SK-N-SH treated with all-trans-retinoic acid at 6 μM for 48 hours (cell line): ENCODE data around the gene MYO9B.

Source experiments
- ATAC-seq: fragments of 200-7000 bp; cut with Tn5 transposase; 3 replicates; pipeline ENCODE4 v1.9.1; 2020; ENCODE audit warnings: mild to moderate bottlenecking, moderate library complexity
- ARNTL ChIP-seq: fragments of 450-650 bp; formaldehyde crosslinking; IDR thresholded peaks from 2 replicates; pipeline ENCODE4 v1.5.0; 2020; ENCODE audit warnings: low read depth, mild to moderate bottlenecking, moderate library complexity, borderline replicate concordance
- BACH2 ChIP-seq: fragments of 250-450 bp; sonication (Bioruptor Pico); IDR thresholded peaks from 2 replicates; pipeline ENCODE4 v1.9.0; 2021; ENCODE audit warnings: mild to moderate bottlenecking, borderline replicate concordance
- CSDC2 ChIP-seq: fragments of 250-450 bp; sonication (Bioruptor Pico); IDR thresholded peaks from 2 replicates; pipeline ENCODE4 v1.5.0; 2020; ENCODE audit warnings: mild to moderate bottlenecking, moderate library complexity
- ESRRG ChIP-seq: fragments of 250-450 bp; sonication (Bioruptor Pico); IDR thresholded peaks from 2 replicates; pipeline ENCODE4 v1.6.1; 2021; ENCODE audit warnings: mild to moderate bottlenecking
- GLIS3 ChIP-seq: fragments of 250-450 bp; sonication (Bioruptor Pico); IDR thresholded peaks from 2 replicates; pipeline ENCODE4 v1.5.0; 2020; ENCODE audit warnings: mild to moderate bottlenecking, moderate library complexity
- OSR1 ChIP-seq: fragments of 250-450 bp; sonication (Bioruptor Pico); IDR thresholded peaks from 2 replicates; pipeline ENCODE4 v1.8.0; 2022; ENCODE audit warnings: moderate library complexity, mild to moderate bottlenecking, inconsistent platforms
- PPARA ChIP-seq: fragments of 250-450 bp; sonication (Bioruptor Pico); IDR thresholded peaks from 2 replicates; pipeline ENCODE4 v1.5.0; 2020; ENCODE audit warnings: mild to moderate bottlenecking, borderline replicate concordance
- RARB ChIP-seq: fragments of 250-450 bp; sonication (Bioruptor Pico); IDR thresholded peaks from 2 replicates; pipeline ENCODE4 v1.8.0; 2021; ENCODE audit warnings: mild to moderate bottlenecking, moderate library complexity
- SNAI2 ChIP-seq: fragments of 250-450 bp; sonication (Bioruptor Pico); IDR thresholded peaks from 2 replicates; pipeline ENCODE4 v1.5.0; 2020; ENCODE audit warnings: mild to moderate bottlenecking, moderate library complexity
- TOX ChIP-seq: fragments of 250-450 bp; sonication (Bioruptor Pico); IDR thresholded peaks from 2 replicates; pipeline ENCODE4 v1.8.0; 2021; ENCODE audit warnings: mild to moderate bottlenecking, moderate library complexity, borderline replicate concordance
- ZC3H10 ChIP-seq: fragments of 250-450 bp; sonication (Bioruptor Pico); IDR thresholded peaks from 2 replicates; pipeline ENCODE4 v1.5.1; 2021; ENCODE audit warnings: mild to moderate bottlenecking, moderate library complexity
- ZFP3 ChIP-seq: fragments of 250-450 bp; sonication (Bioruptor Pico); IDR thresholded peaks from 2 replicates; pipeline ENCODE4 v1.5.0; 2020; ENCODE audit warnings: mild to moderate bottlenecking, moderate library complexity
- ZNF565 ChIP-seq: fragments of 450-650 bp; formaldehyde crosslinking; conservative IDR thresholded peaks from 2 replicates; pipeline ENCODE4 v1.5.0; 2020; ENCODE audit warnings: low read depth, mild to moderate bottlenecking, moderate library complexity
- ZNF70 ChIP-seq: fragments of 450-650 bp; formaldehyde crosslinking; IDR thresholded peaks from 2 replicates; pipeline ENCODE4 v1.5.0; 2020; ENCODE audit warnings: mild to moderate bottlenecking, moderate library complexity
- ZNF8 ChIP-seq: fragments of 450-650 bp; formaldehyde crosslinking; IDR thresholded peaks from 2 replicates; pipeline ENCODE4 v1.5.0; 2020; ENCODE audit warnings: mild to moderate bottlenecking, moderate library complexity
- TF ChIP-seq, protein P1 (sequence below): fragments of 250-450 bp; sonication (Bioruptor Pico); IDR thresholded peaks from 2 replicates; pipeline ENCODE4 v1.5.1; 2020; ENCODE audit warnings: low read depth, mild to moderate bottlenecking, moderate library complexity
- TF ChIP-seq, protein P2 (sequence below): fragments of 250-450 bp; sonication (Bioruptor Pico); IDR thresholded peaks from 2 replicates; pipeline ENCODE4 v1.5.1; 2021; ENCODE audit warnings: mild to moderate bottlenecking, moderate library complexity
- TF ChIP-seq, protein P3 (sequence below): fragments of 250-450 bp; sonication (Bioruptor Pico); IDR thresholded peaks from 2 replicates; pipeline ENCODE4 v1.5.0; 2020; ENCODE audit warnings: mild to moderate bottlenecking, moderate library complexity
- TF ChIP-seq, protein P4 (sequence below): fragments of 250-450 bp; sonication (Bioruptor Pico); IDR thresholded peaks from 2 replicates; pipeline ENCODE4 v1.8.0; 2020; ENCODE audit warnings: mild to moderate bottlenecking, moderate library complexity, borderline replicate concordance

MYO9B gene

DNA sequence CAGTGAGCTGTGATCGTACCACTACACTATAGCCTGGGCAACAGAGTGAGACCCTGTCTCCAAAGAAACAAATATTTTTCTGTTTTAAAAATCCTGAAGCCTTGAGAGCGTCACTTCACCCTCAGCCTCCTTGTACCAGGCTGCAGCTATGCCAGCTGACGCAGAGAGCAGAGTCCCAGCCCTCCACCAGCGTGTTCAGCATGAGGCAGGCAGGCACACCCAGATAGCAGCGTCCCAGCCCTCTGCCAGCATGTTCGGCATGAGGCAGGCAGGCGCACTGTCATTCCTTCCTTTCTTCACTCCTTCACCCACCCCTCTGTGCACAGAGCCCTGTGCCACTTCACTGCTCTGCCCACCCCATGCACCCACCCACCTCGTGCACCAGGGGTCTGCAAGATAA, 96.3 kb downstream of the MYO9B start:
- TF ChIP-seq ZNF8 (CRISPR knock-in tag) (no peak), PPARA (CRISPR knock-in tag) (no peak), CSDC2 (no peak), RARB (CRISPR knock-in tag) (no peak), GLIS3 (no peak), SNAI2 (no peak), ARNTL (CRISPR knock-in tag) (no peak), ZNF565 (CRISPR knock-in tag) (no peak), OSR1 (CRISPR knock-in tag) (no peak), ESRRG (CRISPR knock-in tag) (no peak), TOX (CRISPR knock-in tag) (no peak), ZC3H10 (CRISPR knock-in tag) (no peak), BACH2 (no peak)
- TF ChIP-seq, protein P1, sequence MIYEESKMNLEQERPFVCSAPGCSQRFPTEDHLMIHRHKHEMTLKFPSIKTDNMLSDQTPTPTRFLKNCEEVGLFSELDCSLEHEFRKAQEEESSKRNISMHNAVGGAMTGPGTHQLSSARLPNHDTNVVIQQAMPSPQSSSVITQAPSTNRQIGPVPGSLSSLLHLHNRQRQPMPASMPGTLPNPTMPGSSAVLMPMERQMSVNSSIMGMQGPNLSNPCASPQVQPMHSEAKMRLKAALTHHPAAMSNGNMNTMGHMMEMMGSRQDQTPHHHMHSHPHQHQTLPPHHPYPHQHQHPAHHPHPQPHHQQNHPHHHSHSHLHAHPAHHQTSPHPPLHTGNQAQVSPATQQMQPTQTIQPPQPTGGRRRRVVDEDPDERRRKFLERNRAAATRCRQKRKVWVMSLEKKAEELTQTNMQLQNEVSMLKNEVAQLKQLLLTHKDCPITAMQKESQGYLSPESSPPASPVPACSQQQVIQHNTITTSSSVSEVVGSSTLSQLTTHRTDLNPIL (CRISPR knock-in tag), result no peak
- TF ChIP-seq, protein P2, sequence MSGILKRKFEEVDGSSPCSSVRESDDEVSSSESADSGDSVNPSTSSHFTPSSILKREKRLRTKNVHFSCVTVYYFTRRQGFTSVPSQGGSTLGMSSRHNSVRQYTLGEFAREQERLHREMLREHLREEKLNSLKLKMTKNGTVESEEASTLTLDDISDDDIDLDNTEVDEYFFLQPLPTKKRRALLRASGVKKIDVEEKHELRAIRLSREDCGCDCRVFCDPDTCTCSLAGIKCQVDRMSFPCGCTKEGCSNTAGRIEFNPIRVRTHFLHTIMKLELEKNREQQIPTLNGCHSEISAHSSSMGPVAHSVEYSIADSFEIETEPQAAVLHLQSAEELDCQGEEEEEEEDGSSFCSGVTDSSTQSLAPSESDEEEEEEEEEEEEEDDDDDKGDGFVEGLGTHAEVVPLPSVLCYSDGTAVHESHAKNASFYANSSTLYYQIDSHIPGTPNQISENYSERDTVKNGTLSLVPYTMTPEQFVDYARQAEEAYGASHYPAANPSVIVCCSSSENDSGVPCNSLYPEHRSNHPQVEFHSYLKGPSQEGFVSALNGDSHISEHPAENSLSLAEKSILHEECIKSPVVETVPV (CRISPR knock-in tag), result no peak
- TF ChIP-seq, protein P3, sequence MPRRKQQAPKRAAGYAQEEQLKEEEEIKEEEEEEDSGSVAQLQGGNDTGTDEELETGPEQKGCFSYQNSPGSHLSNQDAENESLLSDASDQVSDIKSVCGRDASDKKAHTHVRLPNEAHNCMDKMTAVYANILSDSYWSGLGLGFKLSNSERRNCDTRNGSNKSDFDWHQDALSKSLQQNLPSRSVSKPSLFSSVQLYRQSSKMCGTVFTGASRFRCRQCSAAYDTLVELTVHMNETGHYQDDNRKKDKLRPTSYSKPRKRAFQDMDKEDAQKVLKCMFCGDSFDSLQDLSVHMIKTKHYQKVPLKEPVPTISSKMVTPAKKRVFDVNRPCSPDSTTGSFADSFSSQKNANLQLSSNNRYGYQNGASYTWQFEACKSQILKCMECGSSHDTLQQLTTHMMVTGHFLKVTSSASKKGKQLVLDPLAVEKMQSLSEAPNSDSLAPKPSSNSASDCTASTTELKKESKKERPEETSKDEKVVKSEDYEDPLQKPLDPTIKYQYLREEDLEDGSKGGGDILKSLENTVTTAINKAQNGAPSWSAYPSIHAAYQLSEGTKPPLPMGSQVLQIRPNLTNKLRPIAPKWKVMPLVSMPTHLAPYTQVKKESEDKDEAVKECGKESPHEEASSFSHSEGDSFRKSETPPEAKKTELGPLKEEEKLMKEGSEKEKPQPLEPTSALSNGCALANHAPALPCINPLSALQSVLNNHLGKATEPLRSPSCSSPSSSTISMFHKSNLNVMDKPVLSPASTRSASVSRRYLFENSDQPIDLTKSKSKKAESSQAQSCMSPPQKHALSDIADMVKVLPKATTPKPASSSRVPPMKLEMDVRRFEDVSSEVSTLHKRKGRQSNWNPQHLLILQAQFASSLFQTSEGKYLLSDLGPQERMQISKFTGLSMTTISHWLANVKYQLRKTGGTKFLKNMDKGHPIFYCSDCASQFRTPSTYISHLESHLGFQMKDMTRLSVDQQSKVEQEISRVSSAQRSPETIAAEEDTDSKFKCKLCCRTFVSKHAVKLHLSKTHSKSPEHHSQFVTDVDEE, result no peak
- TF ChIP-seq, protein P4, sequence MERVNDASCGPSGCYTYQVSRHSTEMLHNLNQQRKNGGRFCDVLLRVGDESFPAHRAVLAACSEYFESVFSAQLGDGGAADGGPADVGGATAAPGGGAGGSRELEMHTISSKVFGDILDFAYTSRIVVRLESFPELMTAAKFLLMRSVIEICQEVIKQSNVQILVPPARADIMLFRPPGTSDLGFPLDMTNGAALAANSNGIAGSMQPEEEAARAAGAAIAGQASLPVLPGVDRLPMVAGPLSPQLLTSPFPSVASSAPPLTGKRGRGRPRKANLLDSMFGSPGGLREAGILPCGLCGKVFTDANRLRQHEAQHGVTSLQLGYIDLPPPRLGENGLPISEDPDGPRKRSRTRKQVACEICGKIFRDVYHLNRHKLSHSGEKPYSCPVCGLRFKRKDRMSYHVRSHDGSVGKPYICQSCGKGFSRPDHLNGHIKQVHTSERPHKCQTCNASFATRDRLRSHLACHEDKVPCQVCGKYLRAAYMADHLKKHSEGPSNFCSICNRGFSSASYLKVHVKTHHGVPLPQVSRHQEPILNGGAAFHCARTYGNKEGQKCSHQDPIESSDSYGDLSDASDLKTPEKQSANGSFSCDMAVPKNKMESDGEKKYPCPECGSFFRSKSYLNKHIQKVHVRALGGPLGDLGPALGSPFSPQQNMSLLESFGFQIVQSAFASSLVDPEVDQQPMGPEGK (CRISPR knock-in tag), result no peak
- no peak for ATAC-seq

DNA sequence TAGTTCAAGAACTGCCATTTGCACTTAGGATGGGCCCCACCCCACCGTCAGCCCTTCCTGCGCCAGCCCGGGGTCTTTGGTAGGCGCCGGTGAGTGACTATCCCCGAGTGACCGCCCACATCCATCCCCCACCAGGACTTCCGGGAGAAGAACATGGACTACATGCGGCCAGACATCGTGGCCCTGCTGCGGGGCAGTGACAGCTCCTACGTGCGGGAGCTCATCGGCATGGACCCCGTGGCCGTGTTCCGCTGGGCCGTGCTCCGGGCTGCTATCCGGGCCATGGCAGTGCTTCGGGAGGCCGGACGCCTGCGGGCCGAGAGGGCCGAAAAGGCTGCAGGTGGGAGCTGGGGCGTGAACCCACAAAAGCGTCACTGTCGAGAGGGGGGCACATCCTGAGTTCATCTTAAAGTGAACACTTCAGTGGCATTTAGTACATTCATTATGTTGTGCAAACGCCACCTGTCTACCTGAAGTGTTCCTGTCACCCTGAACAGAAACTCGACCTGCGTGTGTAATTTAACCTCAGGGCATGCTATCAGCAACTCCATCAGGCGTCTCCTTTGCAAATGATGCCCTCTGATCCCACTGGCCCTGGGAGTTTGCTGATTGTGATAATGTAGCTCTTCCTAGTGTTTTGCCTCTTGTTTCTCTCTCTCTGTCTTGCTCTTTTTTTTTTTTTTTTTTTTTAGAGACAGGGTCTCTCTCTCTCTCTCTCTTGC, 97.2 kb downstream of the MYO9B start:
- no peak for TF ChIP-seq ZFP3 (CRISPR knock-in tag)
- TF ChIP-seq, protein P1 (CRISPR knock-in tag), result no peak
- no peak for TF ChIP-seq ARNTL (CRISPR knock-in tag)
- TF ChIP-seq RARB (CRISPR knock-in tag), result no peak
- TF ChIP-seq CSDC2, result no peak
- TF ChIP-seq ZC3H10 (CRISPR knock-in tag), result no peak
- TF ChIP-seq, protein P3, result no peak
- TF ChIP-seq ZNF70 (CRISPR knock-in tag), result no peak
- TF ChIP-seq BACH2, result no peak
- TF ChIP-seq, protein P4 (CRISPR knock-in tag), result no peak
- no peak for TF ChIP-seq GLIS3
- no peak for TF ChIP-seq TOX (CRISPR knock-in tag)
- no peak for TF ChIP-seq OSR1 (CRISPR knock-in tag)
- TF ChIP-seq ZNF565 (CRISPR knock-in tag), result no peak
- TF ChIP-seq SNAI2, result no peak
- no peak for TF ChIP-seq PPARA (CRISPR knock-in tag)
- ATAC-seq, result no peak
